Measurements from ENCODE around the gene SOAT2.

Gene SOAT2

DNA sequence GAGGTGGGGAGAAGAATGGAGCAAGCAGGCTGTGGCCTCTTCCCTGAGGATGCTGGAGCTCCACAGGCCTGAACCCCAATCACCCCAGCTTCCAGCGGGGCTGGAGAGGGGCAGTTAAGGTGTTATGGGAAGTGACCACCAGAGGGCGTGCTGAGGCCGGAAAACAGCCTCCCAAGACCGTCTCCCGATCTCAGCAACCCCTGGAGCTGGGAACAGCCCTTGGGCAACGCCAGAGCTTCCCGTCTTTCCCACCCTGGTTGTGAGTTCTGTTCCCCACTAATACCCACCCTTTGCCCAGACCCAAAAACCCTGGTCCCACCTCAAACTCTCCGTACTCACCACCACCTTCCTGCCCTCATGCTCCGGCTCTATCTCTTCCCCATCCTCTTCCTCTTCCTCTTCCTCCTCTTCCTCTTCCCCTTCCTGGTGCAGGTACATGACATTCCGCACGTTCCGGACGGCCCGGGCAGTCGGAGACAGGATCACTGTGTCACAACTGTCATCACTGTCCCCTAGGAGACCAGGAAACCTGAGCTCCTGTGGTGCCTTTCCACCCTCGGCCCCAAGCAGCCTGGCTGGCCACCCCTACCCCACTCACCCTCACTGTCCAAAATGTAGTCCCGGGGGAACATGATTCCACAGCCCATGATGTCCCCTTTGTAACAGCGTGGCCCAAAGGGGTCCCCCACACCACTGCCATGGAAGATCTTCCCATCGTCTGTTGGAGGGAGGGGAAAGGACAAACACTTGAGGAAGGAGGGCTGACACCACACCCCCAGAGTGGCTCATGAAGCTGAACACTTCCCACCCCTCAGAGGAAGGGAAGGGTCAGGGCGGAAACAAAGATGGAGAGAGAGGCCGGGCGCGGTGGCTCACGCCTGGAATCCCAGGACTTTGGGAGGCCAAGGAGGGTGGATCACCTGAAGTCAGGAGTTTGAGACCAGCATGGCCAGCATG lies 37.0 kb upstream of the SOAT2 start:
- peak; percentile 78 for DNase-seq

DNA sequence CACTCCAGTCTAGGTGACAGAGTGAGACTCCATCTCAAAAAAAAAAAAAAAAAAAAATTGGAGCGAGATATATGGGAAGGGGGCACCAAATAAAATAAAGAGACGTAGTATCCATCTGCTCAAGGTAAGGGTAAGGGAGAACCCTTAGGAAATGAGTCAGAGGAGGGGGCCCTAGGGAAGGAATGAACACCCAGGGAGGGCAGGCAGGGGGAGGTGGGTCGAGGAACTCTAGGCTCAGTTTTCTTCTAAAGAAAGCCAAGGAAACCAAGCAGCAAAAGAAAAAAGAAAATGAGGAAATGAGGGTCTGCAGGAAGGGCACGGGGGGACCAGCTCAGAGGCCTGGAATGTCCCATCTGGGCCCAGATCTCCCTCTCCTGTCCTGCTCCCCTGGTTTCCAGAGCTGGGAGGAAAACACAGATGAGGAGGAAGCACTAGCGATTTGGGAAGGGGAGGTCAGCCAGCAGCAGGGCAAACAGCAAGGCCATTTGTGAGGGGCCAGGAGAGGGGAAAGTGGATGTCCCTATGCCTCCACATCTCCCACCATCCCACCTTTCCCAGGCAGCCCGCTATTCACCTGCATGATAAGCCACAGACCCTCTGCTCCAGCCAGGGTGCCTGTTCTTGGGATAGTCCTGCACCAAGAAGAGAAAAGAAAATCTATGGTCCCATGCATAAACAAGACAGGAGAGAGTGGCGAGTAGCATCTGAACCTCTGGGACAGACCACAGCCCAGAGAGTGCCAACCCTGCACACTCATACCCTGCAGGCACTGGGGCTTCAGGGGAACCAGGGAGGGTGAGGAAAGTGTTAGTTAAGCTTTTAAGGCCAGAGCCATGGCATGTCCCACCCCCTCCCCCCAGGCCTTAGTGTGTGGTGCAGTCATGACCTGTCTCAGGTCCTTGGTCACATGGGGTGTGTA lies 36.0 kb upstream of the SOAT2 start:
- no peak for DNase-seq

DNA sequence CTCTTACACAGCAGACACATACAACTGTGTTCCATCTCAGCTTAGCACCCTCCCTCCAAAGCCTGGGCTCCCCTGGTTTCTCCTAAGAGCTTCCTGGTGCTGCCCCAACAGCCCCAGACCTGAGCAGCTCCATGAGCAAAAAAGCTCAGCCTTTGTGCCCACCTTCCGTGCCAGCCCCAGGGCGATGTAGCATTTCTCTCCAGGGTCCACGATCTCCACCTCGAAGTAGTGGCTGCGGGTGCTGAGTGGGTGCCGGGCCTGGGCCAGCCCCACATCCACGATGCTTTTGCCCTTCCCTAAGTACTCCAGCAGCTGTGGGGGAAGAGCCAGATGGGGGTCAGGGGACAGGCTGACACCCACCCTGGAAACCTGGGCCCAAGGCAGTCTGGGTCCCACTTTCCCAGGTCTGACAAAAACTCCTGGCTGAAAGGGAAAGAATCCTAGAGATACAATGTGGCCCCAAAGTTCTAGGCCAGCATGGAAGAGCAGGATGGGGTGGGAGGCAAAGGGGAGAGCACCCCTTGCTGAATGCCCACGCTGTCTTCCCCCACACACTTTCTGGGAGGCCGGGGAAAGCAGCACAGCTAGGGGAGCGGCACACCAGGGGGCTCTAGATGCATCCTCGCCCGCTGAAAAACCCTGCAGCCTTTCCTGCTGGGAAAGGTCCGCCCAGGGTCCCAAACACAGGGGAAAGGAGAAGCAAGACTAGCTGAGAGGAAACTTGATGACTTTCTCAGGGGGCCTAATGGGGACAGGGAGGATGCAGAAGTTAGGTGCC lies 35.1 kb upstream of the SOAT2 start:
- no peak for DNase-seq

DNA sequence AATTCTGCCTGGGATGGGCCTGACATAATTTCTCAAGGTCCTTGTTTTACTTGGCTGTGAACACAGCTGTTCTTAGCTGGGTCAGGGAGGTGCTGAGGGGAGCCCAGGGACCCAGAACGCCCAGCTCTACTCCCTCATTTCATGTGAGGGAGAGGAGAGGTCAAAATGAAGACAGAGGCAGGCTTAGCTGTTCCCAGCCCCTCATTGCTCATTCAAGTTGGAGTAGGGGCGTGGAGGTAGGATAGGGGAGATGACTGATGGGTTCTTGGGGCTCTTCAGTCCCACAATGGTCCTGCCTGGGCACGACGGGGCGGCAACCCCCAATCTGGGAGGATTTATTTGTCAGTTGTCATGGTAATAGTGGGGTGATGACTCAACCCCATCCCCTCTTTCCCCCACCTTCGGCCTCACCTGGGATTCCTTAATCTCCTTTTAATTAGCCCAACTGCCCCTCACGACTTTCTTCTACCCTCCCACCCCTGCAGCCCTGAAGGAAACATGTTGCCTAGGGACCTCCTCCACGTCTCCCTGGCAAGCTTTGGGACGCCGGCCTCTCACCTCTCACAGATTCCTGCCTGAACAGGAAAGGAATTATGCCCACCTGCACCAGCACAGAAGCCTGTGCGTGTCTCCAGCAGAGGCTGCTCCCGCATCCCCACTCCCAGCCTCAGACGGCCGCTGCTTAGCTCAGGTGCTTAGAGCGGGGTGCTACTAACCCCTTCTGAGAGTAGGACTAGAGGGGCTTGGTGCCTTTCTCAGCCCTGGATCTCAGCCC lies 34.3 kb upstream of the SOAT2 start:
- no peak for DNase-seq

DNA sequence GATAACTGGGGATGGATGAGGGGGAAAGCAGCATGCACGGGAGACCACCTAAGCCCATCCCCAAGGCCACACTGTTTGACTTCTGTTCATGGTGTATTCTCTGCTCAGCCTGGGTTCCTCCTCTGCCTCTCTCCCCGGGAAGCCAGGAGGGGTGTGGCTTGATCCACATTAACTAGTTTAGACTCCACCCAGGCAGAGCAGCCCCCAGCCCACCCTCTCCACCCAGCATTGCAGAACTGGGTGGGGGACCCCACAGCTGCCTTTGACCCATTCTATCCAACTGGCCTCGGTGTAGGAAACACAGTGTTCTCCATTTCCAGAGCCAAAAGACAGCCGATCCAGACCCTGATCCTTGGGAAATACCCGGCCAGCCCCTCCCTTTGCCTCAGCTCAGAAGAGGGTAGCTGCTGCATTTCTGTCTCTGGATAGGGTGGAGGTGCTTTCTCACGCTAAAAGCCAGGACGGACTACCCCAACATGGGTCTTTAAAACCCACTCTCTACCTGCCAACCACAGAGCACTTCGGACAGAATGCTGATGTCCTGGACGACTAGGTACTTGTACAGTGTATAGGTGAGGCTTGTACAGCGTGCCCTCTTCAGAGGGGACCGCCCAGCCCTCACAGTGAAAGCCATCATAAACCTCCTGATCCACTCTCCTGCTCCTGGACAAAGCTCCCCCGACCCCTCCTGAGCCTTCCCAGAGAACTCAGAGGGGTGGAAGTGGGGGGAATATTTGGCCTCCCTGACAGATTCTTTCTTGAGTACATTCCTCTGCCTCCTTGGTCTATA lies 33.5 kb upstream of the SOAT2 start:
- DNase-seq = no peak

DNA sequence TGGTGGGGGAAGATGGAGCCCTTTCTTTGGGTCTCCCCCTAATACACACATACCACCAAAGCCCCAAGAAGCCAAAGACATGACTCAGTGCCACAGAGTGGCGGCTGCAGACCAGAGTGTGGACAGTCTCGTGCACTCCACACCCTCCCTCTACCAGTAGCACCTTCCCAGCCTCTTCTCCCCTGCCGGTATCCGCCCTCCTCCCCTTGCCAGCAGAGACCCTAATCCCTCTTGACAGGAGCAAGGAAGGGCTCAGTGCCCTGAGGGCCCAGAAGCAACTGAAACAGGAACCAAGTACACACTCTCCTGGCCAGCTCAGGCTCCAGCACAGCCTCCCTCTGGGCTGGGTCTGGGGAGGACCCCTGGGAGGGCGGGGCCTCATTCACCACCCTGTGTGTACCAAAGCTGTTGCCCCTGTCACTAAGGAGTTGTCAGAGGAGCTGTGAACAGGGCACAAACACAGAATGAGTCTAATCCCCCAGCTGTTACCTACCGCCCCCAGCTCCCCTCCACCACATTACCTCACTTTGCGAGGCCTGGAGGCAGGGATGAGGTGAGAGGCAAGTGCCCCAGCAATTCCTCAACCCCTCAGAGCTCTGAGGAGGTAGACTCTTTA lies 32.3 kb upstream of the SOAT2 start:
- DNase-seq = no peak

DNA sequence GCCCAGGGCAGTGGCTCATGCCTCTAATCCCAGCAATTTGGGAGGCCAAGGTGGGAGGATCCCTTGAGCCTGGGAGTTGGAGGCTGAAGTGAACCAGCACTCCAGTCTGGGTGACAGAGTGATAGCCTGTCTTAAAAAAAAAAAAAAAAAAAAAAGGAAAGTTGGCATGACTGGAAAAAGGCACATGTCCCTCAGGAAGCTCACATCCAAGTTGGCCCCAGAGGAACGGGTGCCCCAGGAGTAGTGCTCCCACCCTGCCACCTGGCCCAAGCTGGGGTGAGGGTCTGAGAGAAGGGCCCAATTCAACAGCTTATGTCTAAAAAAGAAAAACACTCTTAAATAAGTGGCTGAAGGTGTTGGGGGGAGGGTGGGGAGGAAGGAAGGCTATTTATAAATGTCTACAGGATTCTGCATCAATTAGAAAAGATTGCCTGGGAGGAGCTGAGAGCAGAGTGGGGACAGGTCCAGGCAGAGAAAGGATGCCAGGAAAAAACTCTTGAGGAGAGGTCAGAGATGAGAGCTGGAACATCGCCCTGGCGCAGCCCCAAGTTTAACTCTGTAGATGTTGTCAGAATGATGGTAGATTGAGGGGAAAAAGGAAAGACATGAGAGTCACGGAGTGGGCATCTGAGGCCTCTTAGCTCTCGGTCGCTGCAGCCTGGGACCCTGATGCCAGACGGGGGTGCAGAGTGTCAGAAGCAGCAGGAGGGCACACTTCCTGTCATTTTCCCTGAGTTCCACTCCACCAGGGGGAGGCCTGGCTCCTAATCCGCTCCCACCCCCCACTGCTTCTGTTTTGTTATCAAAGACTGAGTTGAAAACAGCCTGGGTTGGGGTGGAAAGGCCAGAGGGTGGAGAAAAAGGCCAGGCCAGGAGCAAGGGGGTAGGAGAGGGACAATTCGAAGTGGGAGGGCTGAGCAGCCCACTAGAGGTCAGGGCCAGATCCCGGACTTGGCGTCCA lies 31.4 kb upstream of the SOAT2 start:
- DNase-seq = no peak

DNA sequence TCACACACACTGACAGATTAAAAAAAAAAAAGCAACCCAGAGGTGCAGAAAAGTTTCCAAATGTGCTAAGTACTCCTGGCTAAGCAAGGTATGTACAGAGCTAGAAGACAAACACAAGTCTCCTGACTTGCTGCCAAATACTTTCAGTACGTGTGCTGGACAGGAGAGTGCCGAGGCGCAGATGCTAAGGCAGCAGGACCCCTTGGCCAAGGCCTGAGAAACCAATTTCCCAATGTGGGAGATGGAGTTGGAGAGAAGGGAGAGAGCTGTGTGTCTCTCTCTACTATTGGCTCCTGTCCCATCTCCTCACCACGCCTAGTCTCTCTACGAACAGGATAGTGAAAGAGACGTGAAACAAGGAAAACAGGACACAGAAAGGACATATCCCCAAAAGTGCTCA lies 29.4 kb upstream of the SOAT2 start:
- no peak for DNase-seq

DNA sequence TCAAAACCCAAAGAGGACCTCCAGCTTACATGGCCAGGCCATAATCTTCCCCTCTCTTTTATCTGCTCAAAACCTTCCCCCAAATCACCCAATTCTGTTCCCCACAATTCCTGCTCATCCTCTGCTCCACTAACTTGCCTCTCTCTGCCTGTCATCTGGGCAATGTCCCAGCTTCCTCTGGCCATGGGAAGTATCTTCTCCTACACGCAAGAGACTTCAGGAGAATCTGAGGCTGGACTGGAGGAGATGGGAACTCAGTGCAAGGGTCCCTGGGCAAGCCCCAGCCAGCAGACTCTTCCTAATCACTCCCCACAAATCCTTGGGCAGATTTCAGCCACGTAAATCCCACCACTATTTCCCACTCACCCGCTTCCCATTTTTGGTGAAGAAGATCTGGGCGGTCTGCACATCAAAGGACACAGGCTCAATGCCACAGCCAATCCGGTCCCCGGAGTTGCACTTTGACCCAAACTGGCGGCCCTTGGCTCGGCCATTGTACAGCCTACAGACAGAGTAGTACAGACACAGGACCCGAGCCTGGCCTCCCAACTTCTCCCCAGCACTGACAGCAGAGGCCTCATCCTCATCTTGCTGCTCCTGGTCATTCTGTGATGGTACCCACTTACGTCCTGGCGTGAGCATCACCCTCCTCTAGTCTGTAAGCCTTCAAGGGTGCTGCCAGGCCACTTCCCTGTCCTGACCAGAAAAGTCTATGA lies 28.8 kb upstream of the SOAT2 start:
- DNase-seq = no peak

DNA sequence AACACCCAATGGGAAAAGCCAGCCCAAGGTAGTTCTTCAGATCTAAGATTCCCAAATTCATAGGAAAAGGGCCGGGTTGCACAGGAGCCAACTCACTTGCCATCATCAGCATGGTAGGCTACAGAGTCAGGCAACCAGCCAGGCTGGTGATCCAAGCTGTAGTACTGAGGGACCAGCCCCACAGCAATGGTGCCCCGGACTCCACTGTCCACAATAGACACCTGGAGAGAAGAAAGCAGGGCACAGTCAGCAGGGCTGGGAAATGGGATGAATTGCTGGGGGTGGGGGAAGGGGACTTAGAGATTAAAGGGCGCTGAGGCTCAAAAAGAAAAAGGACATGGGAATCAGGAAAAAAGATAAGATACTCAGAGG lies 28.3 kb upstream of the SOAT2 start:
- DNase-seq = no peak

DNA sequence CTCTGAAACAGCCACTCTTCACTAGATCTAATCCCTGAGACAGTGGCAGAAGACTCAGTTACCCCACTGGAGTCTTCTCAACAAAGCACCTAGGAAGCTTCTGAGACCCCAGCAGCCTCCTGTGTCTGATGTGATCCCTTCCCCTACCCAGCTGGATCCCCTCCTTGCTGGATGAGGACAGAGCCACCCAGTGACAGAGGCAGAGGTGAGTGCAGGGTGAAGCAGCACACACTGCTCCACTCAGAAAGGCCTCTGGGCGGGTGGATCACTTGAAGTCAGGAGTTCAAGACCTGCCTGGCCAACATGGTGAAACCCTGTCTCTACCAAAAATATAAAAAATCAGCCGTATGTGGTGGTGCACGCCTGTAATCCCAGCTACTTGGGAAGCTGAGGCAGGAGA lies 26.8 kb upstream of the SOAT2 start:
- no peak for DNase-seq

DNA sequence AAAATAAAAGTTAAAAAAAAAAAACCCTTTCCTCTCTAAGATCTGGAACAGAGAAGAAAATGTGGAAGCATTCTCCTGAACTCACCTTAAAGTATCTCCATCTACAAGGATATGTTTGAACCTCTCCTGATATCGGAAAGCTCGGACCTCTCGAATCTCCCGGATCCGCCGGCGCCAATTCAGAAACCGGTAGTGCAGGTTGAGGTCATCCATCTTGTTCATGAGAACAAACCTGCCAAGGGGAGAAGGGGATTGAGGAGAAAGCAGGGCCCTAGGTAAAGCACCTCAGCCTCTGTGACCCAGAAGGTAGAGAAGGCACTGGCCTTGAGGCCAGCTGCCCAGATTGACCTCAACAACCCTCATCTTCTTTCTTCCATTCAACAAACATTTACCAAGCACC lies 26.3 kb upstream of the SOAT2 start:
- no peak for DNase-seq

DNA sequence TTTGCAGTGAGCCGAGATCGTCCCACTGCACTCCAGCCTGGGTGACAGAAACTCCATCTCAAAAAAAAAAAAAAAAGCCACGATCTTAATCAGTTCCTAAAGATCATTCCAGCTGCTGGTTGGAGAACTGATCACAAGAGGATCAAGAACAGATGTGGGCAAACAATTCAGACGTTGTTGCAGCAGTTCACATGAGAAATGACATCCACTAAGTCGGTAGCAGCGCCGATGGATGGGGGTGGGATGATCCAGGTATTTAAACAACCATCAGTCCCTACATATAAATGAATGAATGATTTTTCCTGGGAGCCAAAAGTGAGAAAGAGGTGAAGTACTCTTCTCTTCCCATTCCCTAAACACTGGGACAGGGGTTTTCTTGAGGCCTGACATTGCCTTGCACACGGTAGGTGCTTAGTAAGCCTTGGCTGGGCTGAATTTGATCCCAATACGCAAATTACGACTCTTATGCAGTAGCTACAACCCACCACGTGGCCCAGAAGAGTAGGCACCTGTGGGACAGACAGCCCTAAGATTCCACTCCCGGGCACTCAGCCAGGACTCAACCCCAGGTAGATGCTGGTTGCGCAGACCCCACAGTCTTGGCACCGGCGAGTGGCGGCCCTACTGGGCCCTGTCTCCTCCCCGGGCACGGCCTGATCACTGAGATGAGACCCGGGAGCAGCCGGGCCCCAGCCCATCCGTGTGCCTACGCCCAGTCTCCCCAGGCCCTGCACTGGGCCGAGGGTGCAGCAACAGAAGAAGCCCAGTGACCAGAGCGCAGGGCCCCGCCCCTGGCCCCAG lies 24.7 kb upstream of the SOAT2 start:
- DNase-seq = no peak

DNA sequence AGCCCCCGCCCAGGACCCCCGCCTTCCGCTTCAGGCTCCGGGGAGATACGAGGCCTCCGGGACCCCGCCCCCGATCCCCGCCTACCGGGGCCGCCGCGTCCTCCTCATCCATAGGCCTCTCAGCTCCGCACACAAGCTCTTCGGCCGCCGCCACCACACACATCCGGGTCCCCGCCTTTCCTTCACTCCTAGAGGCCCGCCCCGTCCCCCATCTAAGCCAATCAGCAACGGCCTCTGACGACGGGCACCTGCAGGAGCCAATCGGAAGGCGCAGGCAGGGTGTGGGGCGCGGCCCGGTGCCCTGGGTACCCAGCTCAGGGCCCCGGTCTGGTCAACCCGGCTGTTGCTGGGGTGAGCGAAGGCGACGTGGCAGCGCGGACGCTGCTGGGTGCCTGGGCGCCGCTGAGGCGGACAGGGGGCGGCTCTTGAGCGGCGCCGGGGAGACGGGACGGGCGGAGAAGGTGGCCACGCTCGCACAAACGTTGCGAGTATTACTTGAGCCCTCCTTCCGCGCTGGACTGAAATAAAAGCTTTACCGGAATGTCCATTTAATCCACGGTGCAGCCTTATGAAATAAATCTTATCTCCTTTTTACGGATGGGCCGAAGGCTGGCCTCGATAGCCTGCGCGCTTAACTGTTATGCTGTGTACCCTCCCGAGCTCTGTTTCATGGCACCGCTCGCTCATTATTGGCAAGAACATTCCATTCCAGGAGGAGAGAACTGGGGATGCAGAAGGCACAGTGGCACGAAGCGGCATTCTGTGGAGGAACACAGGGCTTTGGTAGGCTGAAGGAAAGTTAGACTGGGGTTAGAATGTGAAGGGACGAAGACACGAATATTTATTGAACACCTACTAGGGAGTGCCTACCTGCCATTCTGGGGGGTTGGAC lies 23.8 kb upstream of the SOAT2 start, which contains the start of gene SPRYD3:
Gene SPRYD3, minus strand, starts transcription at position 165 of the 892 bp plus-strand sequence. Its CDS starts 57 bp downstream, at position 108.
- DNase-seq = peak; percentile 99

DNA sequence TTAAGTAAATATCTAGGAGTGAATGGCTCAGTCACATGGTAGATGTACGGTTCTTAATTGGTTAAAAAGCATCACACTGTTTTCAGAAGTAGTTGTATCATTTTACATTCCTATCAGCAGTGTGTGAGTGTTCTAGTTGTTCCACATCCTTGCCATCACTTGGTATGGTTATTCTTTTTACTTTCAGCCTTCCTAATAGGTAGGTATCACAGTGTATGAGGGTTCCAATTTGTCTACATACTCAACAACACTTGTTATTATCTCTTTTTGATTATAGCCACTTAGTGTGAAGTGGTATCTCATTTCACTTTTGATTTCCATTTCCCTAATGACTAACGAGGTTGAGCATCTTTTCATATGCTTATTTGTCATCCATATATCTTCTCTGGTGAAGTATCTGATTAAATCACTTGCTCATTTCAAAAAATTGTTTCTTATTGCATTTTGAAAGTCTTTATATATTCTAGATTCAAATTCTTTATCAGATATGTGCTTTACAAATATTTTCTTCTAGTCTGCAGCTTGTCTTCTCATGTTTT lies 20.6 kb upstream of the SOAT2 start:
- no peak for DNase-seq

DNA sequence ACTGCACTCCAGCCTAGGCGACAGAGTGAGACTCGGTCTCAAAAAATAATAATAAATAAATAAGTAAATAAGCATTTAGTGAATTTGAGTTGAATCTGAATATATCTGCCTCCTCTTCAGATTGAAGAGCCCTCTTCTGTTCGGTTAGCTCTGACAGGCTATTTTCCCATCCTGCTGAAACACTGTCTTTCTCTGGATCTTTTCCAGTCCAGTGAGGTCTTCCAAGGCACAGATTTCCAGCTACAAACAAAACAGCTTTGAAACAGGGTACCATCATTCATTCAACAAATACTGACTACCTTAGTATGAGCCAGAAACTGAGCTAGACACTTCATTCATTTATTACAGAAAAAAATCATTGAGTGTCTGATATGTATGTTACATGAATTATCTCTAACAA lies 16.9 kb upstream of the SOAT2 start:
- no peak for DNase-seq

DNA sequence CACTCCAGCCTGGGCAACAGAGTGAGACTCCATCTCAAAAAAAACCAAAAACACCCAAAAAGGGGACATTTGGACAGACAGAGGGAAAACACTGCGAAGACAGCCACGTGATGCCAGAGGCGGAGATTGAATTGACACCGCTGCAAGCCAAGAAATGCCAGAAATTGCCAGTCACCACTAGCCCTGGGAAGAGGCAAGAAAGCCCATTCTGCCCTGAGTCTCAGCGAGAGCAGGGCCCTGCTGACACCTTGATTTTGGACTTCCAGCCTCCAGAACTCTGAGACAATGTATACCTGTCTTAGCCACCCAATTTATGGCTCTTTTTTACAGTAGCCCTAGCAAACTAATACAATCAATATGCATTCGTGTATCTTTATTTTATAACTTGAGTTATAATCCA lies 13.2 kb upstream of the SOAT2 start:
- no peak for DNase-seq

Data from activated CD4-positive, CD25-positive, alpha-beta regulatory T cell treated with anti-CD3 and anti-CD28 coated beads, Interleukin-2, amount 50 U/mL, for 72 hours (primary cell).